Urinary bladder (tissue), 4 donors: Measurements from ENCODE around the gene ARMC7. TPM values are rescaled to one million over a fixed set of nuclear protein-coding genes. Genes with fewer than 3 reads are reported as not detected.
A peak's percentile ranks its signal among the peaks of the same experiment; 100 is the strongest.
"Not testable (repeated sequence)": the region's sequence is repeated elsewhere in the genome, so short reads cannot be mapped to it uniquely, and the experiment has no call there.

ENCODE experiments used
- DNase-seq: peaks from one replicate; pipeline ENCODE4 v3.0.0-alpha.2; 2015; ENCODE audit errors: extremely low spot score
- H3K27ac ChIP-seq: one replicate; pipeline ENCODE4 v1.5.1; 2013; ENCODE audit warnings: low read depth, mild to moderate bottlenecking, moderate library complexity
- H3K36me3 ChIP-seq: one replicate; pipeline ENCODE4 v1.6.1; 2013; ENCODE audit warnings: mild to moderate bottlenecking, moderate library complexity; ENCODE audit not compliant: insufficient read depth
- H3K4me1 ChIP-seq: one replicate; pipeline ENCODE4 v1.6.1; 2013; ENCODE audit warnings: mild to moderate bottlenecking, moderate library complexity; ENCODE audit not compliant: insufficient read depth
- H3K4me3 ChIP-seq: one replicate; pipeline ENCODE4 v1.5.1; 2013; ENCODE audit warnings: low read depth, low read length
- WGBS: extraction: QIAGEN DNeasy Blood & Tissue Kit; methylation state at CpG from one replicate; pipeline ENCODE4 v1.1.7; 2013; 5-methylcytosine and 5-hydroxymethylcytosine counted together
- polyA plus RNA-seq: library from polyadenylated mRNA; stranded (reverse); fragments of 200-250 nt; gene quantifications from one replicate; pipeline ENCODE4 v1.2.3, GENCODE V29; 2013
- total RNA-seq: library from RNA; depleted of rRNA; stranded (reverse); fragments of >200 nt; gene quantifications from one replicate; pipeline ENCODE4 v1.2.3, GENCODE V29; 2014
- donor health status: healthy with polysubstance abuse.
- donor health status: healthy.

Gene ARMC7
- total and polyA plus RNA-seq, 2 donors: 2.5 to 9.6 TPM

GRCh38 chr17:75132018-75133000, 22.5 kb downstream of the ARMC7 start:
- H3K36me3 ChIP-seq, DNase-seq, H3K4me1 ChIP-seq: not testable (repeated sequence)
- peak overlapping the region; percentile 89 for H3K27ac ChIP-seq
- WGBS: 81% methylated on average over 40 of the region's 40 CpGs
- peak overlapping the region; percentile 68 for H3K4me3 ChIP-seq

- no peak for DNase-seq
- H3K36me3 ChIP-seq: no peaks in the 10 kb centered on the region
- H3K4me1 ChIP-seq: peaks cover 2% of the 10 kb centered on the region
- 93% methylated on average over 3 of the region's 3 CpGs for WGBS
- H3K4me3 ChIP-seq: no peak overlapping the region
- no peak overlapping the region for H3K27ac ChIP-seq
Measured at GRCh38 chr17:75133001-75133400, 23.2 kb downstream of the ARMC7 start.

GRCh38 chr17:75133607-75134347, 24.0 kb downstream of the ARMC7 start:
- not testable (repeated sequence) for H3K36me3 ChIP-seq, H3K27ac ChIP-seq, DNase-seq, H3K4me3 ChIP-seq, H3K4me1 ChIP-seq
- WGBS: 86% methylated on average over 14 of the region's 14 CpGs

- Histone ChIP-seq H3K27ac (no peak overlapping the region), H3K4me1 (peaks cover 2% of the 10 kb centered on the region), H3K4me3 (no peak overlapping the region), H3K36me3 (no peaks in the 10 kb centered on the region)
- DNase-seq: no peak
- WGBS: 86% methylated on average over 5 of the region's 5 CpGs
Measured at GRCh38 chr17:75135452-75135851, 25.7 kb downstream of the ARMC7 start.

GRCh38 chr17:75135946-75136345, 26.2 kb downstream of the ARMC7 start:
- H3K4me1 ChIP-seq: peaks cover 2% of the 10 kb centered on the region
- 89% methylated on average over 8 of the region's 8 CpGs for WGBS
- H3K36me3 ChIP-seq: no peaks in the 10 kb centered on the region

GRCh38 chr17:75137762-75138161, 28.0 kb downstream of the ARMC7 start:
- not testable (repeated sequence) for H3K4me3 ChIP-seq, H3K27ac ChIP-seq, H3K4me1 ChIP-seq, H3K36me3 ChIP-seq, DNase-seq
- WGBS: 93% methylated on average over 9 of the region's 9 CpGs

More at GRCh38 chr17:75135946-75136345, 26.2 kb downstream of the ARMC7 start:
- DNase-seq: no peak
- H3K4me3 ChIP-seq: no peak overlapping the region
- no peak overlapping the region for H3K27ac ChIP-seq

GRCh38 chr17:75138519-75138918, 28.8 kb downstream of the ARMC7 start:
- no peaks in the 10 kb centered on the region for H3K36me3 ChIP-seq
- no peak overlapping the region for H3K4me3 ChIP-seq
- no peak for DNase-seq
- no peak overlapping the region for H3K27ac ChIP-seq
- peaks cover 2% of the 10 kb centered on the region for H3K4me1 ChIP-seq
- WGBS: 94% methylated on average over 5 of the region's 5 CpGs

- H3K4me1 ChIP-seq: no peaks in the 10 kb centered on the region
- no peak overlapping the region for H3K27ac ChIP-seq
- no peak for DNase-seq
- H3K4me3 ChIP-seq: no peak overlapping the region
- WGBS: 80% methylated on average over 13 of the region's 13 CpGs
- no peaks in the 10 kb centered on the region for H3K36me3 ChIP-seq
Measured at GRCh38 chr17:75142236-75142971, 32.6 kb downstream of the ARMC7 start.

GRCh38 chr17:75144816-75145512, 35.2 kb downstream of the ARMC7 start:
- Histone ChIP-seq H3K36me3 (no peaks in the 10 kb centered on the region), H3K4me1 (no peaks in the 10 kb centered on the region), H3K4me3 (no peak overlapping the region), H3K27ac (no peak overlapping the region)
- no peak for DNase-seq
- WGBS: 90% methylated on average over 11 of the region's 11 CpGs

- H3K36me3 ChIP-seq: no peaks in the 10 kb centered on the region
- 88% methylated on average over 3 of the region's 3 CpGs for WGBS
- DNase-seq: no peak
- no peak overlapping the region for H3K27ac ChIP-seq
- H3K4me1 ChIP-seq: no peaks in the 10 kb centered on the region
- no peak overlapping the region for H3K4me3 ChIP-seq
Measured at GRCh38 chr17:75146592-75146991, 36.8 kb downstream of the ARMC7 start.

GRCh38 chr17:75147878-75148546, 38.2 kb downstream of the ARMC7 start:
- 85% methylated on average over 6 of the region's 6 CpGs for WGBS
- Histone ChIP-seq H3K36me3 (no peaks in the 10 kb centered on the region), H3K4me3 (no peak overlapping the region), H3K27ac (no peak overlapping the region), H3K4me1 (no peaks in the 10 kb centered on the region)
- no peak for DNase-seq

GRCh38 chr17:75151930-75152329, 42.2 kb downstream of the ARMC7 start:
- no peak for DNase-seq

More at GRCh38 chr17:75151930-75152329, 42.2 kb downstream of the ARMC7 start:
- Histone ChIP-seq H3K4me3 (no peak overlapping the region), H3K27ac (no peak overlapping the region), H3K36me3 (no peaks in the 10 kb centered on the region), H3K4me1 (no peaks in the 10 kb centered on the region)
- 88% methylated on average over 6 of the region's 6 CpGs for WGBS
